CD4-positive, alpha-beta T cell (primary cell): ENCODE data around the gene PBX4. TPM values are rescaled to one million over a fixed set of nuclear protein-coding genes. Genes with fewer than 3 reads are reported as not detected.

Experiments used
- ATAC-seq: fragments of 200-7000 bp; cut with Tn5 transposase; one replicate; pipeline ENCODE4 v1.10.0; 2022; ENCODE audit warnings: mild to moderate bottlenecking; ENCODE audit not compliant: poor library complexity
- CTCF ChIA-PET: fragments of 350-600 bp; sonication (Branson Sonifier 250); formaldehyde crosslinking; loops from one replicate; lab custom pipeline; 2021; ENCODE audit warnings: antibody characterized with exemption, inconsistent platforms; lab: Charles Lee
- POLR2A ChIA-PET: fragments of 350-600 bp; sonication (Branson Sonifier 250); formaldehyde crosslinking; loops from one replicate; lab custom pipeline; 2021; ENCODE audit warnings: antibody characterized with exemption, inconsistent platforms; lab: Charles Lee
- DNase-seq, 14 experiments: peaks; one replicate each; pipeline ENCODE4 v3.0.0-alpha.2; 2013 to 2020; ENCODE audit warnings: mixed read lengths in 2 of 14
- H3K27ac ChIP-seq, 2 donors: one replicate each; pipeline versions ENCODE4 v1.5.1 to v1.7.0; 2013; ENCODE audit warnings: low read length in 2 of 2, low read depth in 1 of 2, mild to moderate bottlenecking in 1 of 2
- H3K27me3 ChIP-seq, 2 experiments: 1 replicate in 1 of 2; 2 replicates in 1 of 2; pipeline versions ENCODE4 v1.6.1 to v1.7.0; 2013; ENCODE audit warnings: low read length in 2 of 2, control low read depth in 1 of 2, mild to moderate bottlenecking in 1 of 2, moderate library complexity in 1 of 2; ENCODE audit not compliant: insufficient read depth in 2 of 2, control insufficient read depth in 1 of 2
- H3K36me3 ChIP-seq: one replicate; pipeline ENCODE4 v1.6.1; 2013; ENCODE audit warnings: low read length, control low read depth; ENCODE audit not compliant: insufficient read depth
- H3K4me1 ChIP-seq: one replicate; pipeline ENCODE4 v1.6.1; 2013; ENCODE audit warnings: low read length, control low read depth; ENCODE audit not compliant: insufficient read depth
- H3K4me3 ChIP-seq: one replicate; pipeline ENCODE4 v1.5.1; 2013; ENCODE audit warnings: mild to moderate bottlenecking, low read length, moderate library complexity
- H3K9me3 ChIP-seq, 2 experiments: 1 replicate in 1 of 2; 2 replicates in 1 of 2; pipeline versions ENCODE4 v1.6.1 to v1.7.0; 2013; ENCODE audit warnings: low read length in 2 of 2, mild to moderate bottlenecking in 2 of 2, control low read depth in 1 of 2, moderate library complexity in 1 of 2; ENCODE audit not compliant: control insufficient read depth in 1 of 2, insufficient read depth in 1 of 2
- H3K27ac Mint-ChIP-seq: one replicate; pipeline ENCODE4 v1.8.0; 2020; ENCODE audit warnings: mixed read lengths
- H3K27me3 Mint-ChIP-seq: one replicate; pipeline ENCODE4 v1.8.0; 2021; ENCODE audit warnings: mixed read lengths
- H3K36me3 Mint-ChIP-seq: one replicate; pipeline ENCODE4 v1.8.0; 2021; ENCODE audit warnings: low read depth, mixed read lengths
- H3K4me1 Mint-ChIP-seq: one replicate; pipeline ENCODE4 v1.8.0; 2021; ENCODE audit warnings: low read depth, mixed read lengths
- H3K4me3 Mint-ChIP-seq: one replicate; pipeline ENCODE4 v1.8.0; 2020; ENCODE audit warnings: mild to moderate bottlenecking, mixed read lengths
- H3K9me3 Mint-ChIP-seq: one replicate; pipeline ENCODE4 v1.8.0; 2020; ENCODE audit warnings: mixed read lengths
- CTCF ChIP-seq: fragments of 200-600 bp; IDR thresholded peaks from one replicate; pipeline ENCODE4 v1.8.0; 2022; ENCODE audit warnings: antibody characterized with exemption, mild to moderate bottlenecking
- intact Hi-C, 2 experiments: fragments of 100-400 bp; cut with DNase I in 1 of 2; cut with micrococcal nuclease in 1 of 2; formaldehyde crosslinking; loops; one replicate each; pipeline versions ENCODE4 v1.15.1 to v1.9.0; 2023 to 2025; cut with DNase I, micrococcal nuclease
- total RNA-seq, 174 experiments: library from RNA in 2 of 174; stranded (reverse) in 2 of 174; gene quantifications; one replicate each; pipeline ENCODE4 v1.2.3 and lab custom pipeline; 2021 to 2026

Gene PBX4
- total RNA-seq, 2 experiments from 2014 or later, result 50.1 to 51.8 TPM

GRCh38 chr19:19554074-19555023 lies 64.1 kb downstream of the PBX4 start:
- intact Hi-C loops, result no loop called here
- no peaks in the 10 kb centered on the region for H3K9me3 Mint-ChIP-seq
- POLR2A ChIA-PET, result interaction anchor here (0.8 to 1.1 kb wide), 4 partner anchors 13 to 89 kb away, joined by 3 to 4 read pairs (median 3); partner anchors contain the start of gene GMIP
- Histone ChIP-seq H3K27ac (no peak overlapping the region), H3K4me3 (no peak overlapping the region), H3K27me3 (no peaks in the 10 kb centered on the region), H3K4me1 (peaks cover 8% of the 10 kb centered on the region), H3K9me3 (peaks cover 0 to 5% of the 10 kb centered on the region in 2 experiments), H3K36me3 (no peaks in the 10 kb centered on the region)
- H3K27me3 Mint-ChIP-seq, result no peaks in the 10 kb centered on the region
- H3K4me1 Mint-ChIP-seq, result peaks cover 13% of the 10 kb centered on the region
- peak; percentile 81 for TF ChIP-seq CTCF
- H3K4me3 Mint-ChIP-seq, result no peak overlapping the region
- ATAC-seq, result peak; percentile 42
- DNase-seq, result peak in 13 of 14 experiments; percentile 38 to 76 (median 49)
- no peak overlapping the region for H3K27ac Mint-ChIP-seq
- H3K36me3 Mint-ChIP-seq, result peaks cover 5% of the 10 kb centered on the region
- CTCF ChIA-PET, result interaction anchor here (0.5 to 2.4 kb wide), 17 partner anchors 8 to 484 kb away, joined by 3 to 15 read pairs (median 4); partner anchors contain the start of genes GMIP and NDUFA13

- no peaks in the 10 kb centered on the region for H3K27me3 ChIP-seq
- peaks cover 8% of the 10 kb centered on the region for H3K4me1 ChIP-seq
- Mint-ChIP-seq H3K4me1 (peaks cover 6% of the 10 kb centered on the region), H3K27me3 (no peaks in the 10 kb centered on the region), H3K27ac (no peak overlapping the region), H3K9me3 (no peaks in the 10 kb centered on the region), H3K4me3 (no peak overlapping the region), H3K36me3 (no peaks in the 10 kb centered on the region)
- no peak overlapping the region for H3K27ac ChIP-seq
- H3K4me3 ChIP-seq, result no peak overlapping the region
- no peak for TF ChIP-seq CTCF
- peaks cover 0 to 5% of the 10 kb centered on the region in 2 experiments for H3K9me3 ChIP-seq
- no peak for ATAC-seq
- CTCF ChIA-PET, result interaction anchor here (0.5 to 2.4 kb wide), 12 partner anchors 9 to 485 kb away, joined by 3 to 15 read pairs (median 3); partner anchors contain the start of genes GMIP and NDUFA13
- POLR2A ChIA-PET, result interaction anchor here (0.8 to 1.1 kb wide), 3 partner anchors 12 to 90 kb away, joined by 3 read pairs; partner anchors contain the start of gene GMIP
- no peaks in the 10 kb centered on the region for H3K36me3 ChIP-seq
- no peak for DNase-seq
- intact Hi-C loops, result no loop called here
Measured at GRCh38 chr19:19553670-19554069, 64.8 kb downstream of the PBX4 start.

GRCh38 chr19:19552798-19553197 lies 65.7 kb downstream of the PBX4 start:
- Mint-ChIP-seq H3K4me1 (peaks cover 4% of the 10 kb centered on the region), H3K36me3 (no peaks in the 10 kb centered on the region), H3K27me3 (no peaks in the 10 kb centered on the region), H3K4me3 (no peak overlapping the region), H3K27ac (no peak overlapping the region), H3K9me3 (no peaks in the 10 kb centered on the region)
- peaks cover 0 to 5% of the 10 kb centered on the region in 2 experiments for H3K9me3 ChIP-seq
- TF ChIP-seq CTCF, result peak; percentile 31
- no peak overlapping the region for H3K27ac ChIP-seq
- peak; percentile 70 for ATAC-seq
- peak in 4 of 14 experiments; percentile 30 to 53 (median 42) for DNase-seq
- H3K27me3 ChIP-seq, result no peaks in the 10 kb centered on the region
- ChIA-PET POLR2A (no interaction called here), CTCF (interaction anchor here (0.6 to 2.4 kb wide), 3 partner anchors 21 to 109 kb away, joined by 3 to 9 read pairs (median 6); no protein-coding TSS in a partner anchor)
- peaks cover 8% of the 10 kb centered on the region for H3K4me1 ChIP-seq
- intact Hi-C loops, result no loop called here
- H3K36me3 ChIP-seq, result no peaks in the 10 kb centered on the region
- H3K4me3 ChIP-seq, result no peak overlapping the region
